SH-SY5Y (cell line): ENCODE measurements around the gene PLA2G6.

Experiments
- GATA2 ChIP-seq: IDR thresholded peaks from 2 replicates; pipeline ENCODE4 v1.6.1; 2011; ENCODE audit warnings: mild to moderate bottlenecking, low read depth, low read length
- GATA3 ChIP-seq: IDR thresholded peaks from 2 replicates; pipeline ENCODE4 v1.6.1; 2011; ENCODE audit warnings: low read depth, mild to moderate bottlenecking, low read length, moderate library complexity

- TF ChIP-seq GATA3 (no peak), GATA2 (no peak)
Observed at GRCh38 chr22:38155703-38156102, 25.9 kb downstream of the PLA2G6 start.
